ENCODE data around the gene M1AP. TPM values are rescaled to one million over a fixed set of nuclear protein-coding genes. Genes with fewer than 3 reads are reported as not detected.

The M1AP gene
- total and polyA plus RNA-seq, 7 donors: 0.16 to 0.60 (median 0.33) TPM; not detected in 3

DNA sequence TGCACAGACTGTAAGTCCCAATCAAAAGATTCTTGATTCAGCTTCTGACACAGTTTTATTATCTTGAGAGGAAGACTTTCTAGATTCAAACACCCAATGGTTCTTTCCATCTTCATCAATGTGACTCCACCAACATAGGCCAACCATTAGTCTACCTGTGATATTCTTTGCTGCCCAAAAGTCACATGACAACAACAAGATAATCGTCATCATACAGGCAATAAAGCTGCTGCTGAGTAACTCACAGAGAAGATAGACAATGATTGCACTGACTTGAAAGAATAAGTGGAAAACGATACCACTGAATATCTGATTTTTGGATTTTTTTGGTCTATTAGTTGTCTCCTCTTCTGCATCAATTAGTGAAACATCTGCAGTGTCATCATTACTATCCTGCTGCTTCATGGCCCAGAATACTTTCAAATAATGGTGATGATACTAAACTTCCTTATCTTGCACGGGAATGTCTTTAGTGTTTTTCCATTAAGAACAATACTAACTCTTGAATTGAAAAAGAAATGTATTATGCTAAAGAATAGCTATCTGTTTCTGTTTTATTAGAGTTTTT is 19.5 kb downstream of the M1AP start:
- no peak for TF ChIP-seq POLR2AphosphoS5 (IDR thresholded peaks at IDR 0.05)
- TF ChIP-seq, protein P1, sequence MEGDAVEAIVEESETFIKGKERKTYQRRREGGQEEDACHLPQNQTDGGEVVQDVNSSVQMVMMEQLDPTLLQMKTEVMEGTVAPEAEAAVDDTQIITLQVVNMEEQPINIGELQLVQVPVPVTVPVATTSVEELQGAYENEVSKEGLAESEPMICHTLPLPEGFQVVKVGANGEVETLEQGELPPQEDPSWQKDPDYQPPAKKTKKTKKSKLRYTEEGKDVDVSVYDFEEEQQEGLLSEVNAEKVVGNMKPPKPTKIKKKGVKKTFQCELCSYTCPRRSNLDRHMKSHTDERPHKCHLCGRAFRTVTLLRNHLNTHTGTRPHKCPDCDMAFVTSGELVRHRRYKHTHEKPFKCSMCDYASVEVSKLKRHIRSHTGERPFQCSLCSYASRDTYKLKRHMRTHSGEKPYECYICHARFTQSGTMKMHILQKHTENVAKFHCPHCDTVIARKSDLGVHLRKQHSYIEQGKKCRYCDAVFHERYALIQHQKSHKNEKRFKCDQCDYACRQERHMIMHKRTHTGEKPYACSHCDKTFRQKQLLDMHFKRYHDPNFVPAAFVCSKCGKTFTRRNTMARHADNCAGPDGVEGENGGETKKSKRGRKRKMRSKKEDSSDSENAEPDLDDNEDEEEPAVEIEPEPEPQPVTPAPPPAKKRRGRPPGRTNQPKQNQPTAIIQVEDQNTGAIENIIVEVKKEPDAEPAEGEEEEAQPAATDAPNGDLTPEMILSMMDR (IDR thresholded peaks at IDR 0.05): no peak
- no peak for TF ChIP-seq EP300 (IDR thresholded peaks at IDR 0.05)
- no peak for TF ChIP-seq POLR2A (IDR thresholded peaks at IDR 0.05)
- H3K4me3 ChIP-seq: no peak overlapping the region
- H3K27ac ChIP-seq: no peak overlapping the region
- no peaks in the 10 kb centered on the region for H3K9me3 ChIP-seq
- intact Hi-C loops (cut with DNase I): no loop called here
- WGBS, 2 donors: 53 to 57% methylated on average over 3 of the region's 3 CpGs
- DNase-seq: no peak
- no peaks in the 10 kb centered on the region for H3K4me1 ChIP-seq
- no peaks in the 10 kb centered on the region for H3K36me3 ChIP-seq
- H3K27me3 ChIP-seq: no peaks in the 10 kb centered on the region

DNA sequence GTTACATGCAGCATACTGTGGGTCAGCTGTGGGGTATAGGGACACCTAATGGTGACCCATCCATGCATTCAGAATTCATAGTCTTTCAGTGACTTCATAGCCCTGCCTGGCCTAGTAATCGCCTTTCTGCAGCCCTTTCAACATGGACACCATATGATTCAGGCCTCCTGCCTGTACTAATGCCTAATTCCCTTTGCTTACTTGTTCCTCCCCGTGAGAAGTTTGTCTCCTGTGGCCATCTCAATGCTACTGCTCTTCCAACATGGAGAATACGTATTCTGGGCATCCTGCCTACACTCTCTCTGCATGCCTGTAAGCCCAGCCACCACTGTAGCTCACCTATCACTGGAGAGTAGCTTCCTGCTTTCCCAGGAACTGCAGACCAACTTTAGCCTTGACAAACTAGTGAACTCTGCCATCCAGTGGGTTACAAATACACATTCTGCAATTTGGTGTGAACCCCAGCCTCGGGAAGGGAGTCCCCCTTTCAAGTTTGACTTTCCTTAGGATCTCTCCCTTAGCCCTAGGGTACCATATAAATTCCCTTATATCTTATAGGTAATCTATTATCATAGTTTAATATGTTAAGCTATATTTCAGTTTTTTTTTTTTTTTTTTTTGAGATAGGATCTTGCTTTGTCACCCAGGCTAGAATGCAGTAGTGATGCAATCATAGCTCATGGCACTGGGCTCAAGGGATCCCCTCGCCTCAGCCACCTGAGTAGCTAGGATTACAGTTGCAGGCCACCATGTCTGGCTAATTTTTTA is 22.3 kb downstream of the M1AP start:
- H3K27ac ChIP-seq: no peak overlapping the region
- TF ChIP-seq POLR2A (IDR thresholded peaks at IDR 0.05) (no peak), EP300 (IDR thresholded peaks at IDR 0.05) (no peak), POLR2AphosphoS5 (IDR thresholded peaks at IDR 0.05) (no peak)
- TF ChIP-seq, protein P1 (IDR thresholded peaks at IDR 0.05): no peak
- H3K27me3 ChIP-seq: no peaks in the 10 kb centered on the region
- intact Hi-C loops (cut with DNase I): no loop called here
- H3K4me1 ChIP-seq: no peaks in the 10 kb centered on the region
- no peak for DNase-seq
- H3K9me3 ChIP-seq: no peaks in the 10 kb centered on the region
- no peak overlapping the region for H3K4me3 ChIP-seq
- WGBS, 2 donors: 89 to 90% methylated on average over 5 of the region's 5 CpGs
- H3K36me3 ChIP-seq: no peaks in the 10 kb centered on the region

DNA sequence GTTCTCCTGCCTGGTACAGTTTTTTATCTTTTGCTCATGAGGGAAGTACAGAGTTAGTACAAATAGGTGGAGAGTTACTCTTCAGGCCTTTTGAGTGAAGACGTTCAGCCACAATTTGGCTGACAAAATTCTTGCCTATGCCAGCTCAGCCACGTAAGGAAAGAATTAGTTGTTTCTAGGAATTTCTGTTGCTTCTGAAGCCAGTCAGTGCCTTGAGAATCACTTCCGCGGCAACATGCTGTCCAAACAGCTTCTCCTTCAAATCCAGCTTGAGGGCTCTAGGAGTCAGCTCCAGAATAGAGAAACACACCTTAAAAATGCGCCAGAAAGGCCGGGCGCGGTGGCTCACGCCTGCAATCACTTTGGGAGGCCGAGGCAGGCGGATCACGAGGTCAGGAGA is 27.5 kb downstream of the M1AP start:
- no peak overlapping the region for H3K4me3 ChIP-seq
- no peak for DNase-seq
- intact Hi-C loops (cut with DNase I): no loop called here
- H3K4me1 ChIP-seq: no peaks in the 10 kb centered on the region
- no peaks in the 10 kb centered on the region for H3K36me3 ChIP-seq
- H3K27me3 ChIP-seq: no peaks in the 10 kb centered on the region
- 93 to 95% methylated on average over 12 of the region's 12 CpGs for WGBS, 2 donors
- TF ChIP-seq POLR2A (IDR thresholded peaks at IDR 0.05) (no peak), EP300 (IDR thresholded peaks at IDR 0.05) (no peak), POLR2AphosphoS5 (IDR thresholded peaks at IDR 0.05) (no peak)
- TF ChIP-seq, protein P1 (IDR thresholded peaks at IDR 0.05): no peak
- H3K9me3 ChIP-seq: no peaks in the 10 kb centered on the region
- H3K27ac ChIP-seq: no peak overlapping the region

DNA sequence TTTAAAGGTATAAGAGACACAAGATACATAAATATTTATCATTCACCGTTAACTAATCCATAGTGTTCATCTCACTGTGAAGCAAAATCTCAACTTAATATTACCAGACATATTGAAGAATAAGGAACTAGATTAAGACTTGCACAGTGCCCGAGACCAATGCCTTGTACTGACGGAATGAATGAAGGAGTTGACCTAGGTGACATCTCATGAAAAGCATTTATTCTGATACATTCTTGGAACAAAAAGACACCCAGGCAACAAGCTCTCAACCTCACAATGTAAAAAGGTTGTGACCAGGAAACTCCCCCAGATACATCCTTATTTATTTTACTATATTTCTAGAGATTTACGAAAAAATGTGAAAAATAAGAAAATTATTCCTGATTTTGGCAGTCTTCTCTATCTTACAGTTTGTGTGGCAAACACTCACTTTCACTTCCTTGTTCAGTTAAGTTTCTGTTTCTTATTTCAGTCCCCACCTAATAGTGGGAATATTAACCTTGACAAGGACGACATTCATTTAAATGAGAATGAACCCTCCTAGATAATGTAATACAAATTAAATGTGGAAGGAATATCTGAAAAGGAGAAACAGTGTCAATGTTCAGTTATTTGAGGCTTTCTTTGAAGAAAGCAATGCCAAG is 28.4 kb downstream of the M1AP start:
- Histone ChIP-seq H3K36me3 (no peaks in the 10 kb centered on the region), H3K27ac (no peak overlapping the region), H3K9me3 (no peaks in the 10 kb centered on the region), H3K4me3 (no peak overlapping the region), H3K4me1 (no peaks in the 10 kb centered on the region), H3K27me3 (peaks cover 0 to under 1% (median 0%) of the 10 kb centered on the region in 3 donors)
- intact Hi-C loops (cut with DNase I): no loop called here
- WGBS, 2 donors: 74 to 86% methylated on average over 5 of the region's 5 CpGs
- TF ChIP-seq, protein P1 (IDR thresholded peaks at IDR 0.05): no peak
- TF ChIP-seq POLR2AphosphoS5 (IDR thresholded peaks at IDR 0.05) (no peak), POLR2A (IDR thresholded peaks at IDR 0.05) (no peak), EP300 (IDR thresholded peaks at IDR 0.05) (no peak)
- no peak for DNase-seq

Data from sigmoid colon (tissue), 7 donors.